Mucosa of rectum (tissue), 2 donors: ENCODE data around the gene PEDS1.
A peak's percentile ranks its signal among the peaks of the same experiment; 100 is the strongest.
"Not testable (repeated sequence)": the region's sequence is repeated elsewhere in the genome, so short reads cannot be mapped to it uniquely, and the experiment has no call there.

Experiments used
- H3K27ac ChIP-seq, 2 donors: one replicate each; pipeline ENCODE4 v1.7.0; 2013; ENCODE audit warnings: inconsistent platforms in 2 of 2, low read depth in 2 of 2, low read length in 2 of 2
- H3K27me3 ChIP-seq, 2 donors: one replicate each; pipeline ENCODE4 v1.7.0; 2013; ENCODE audit warnings: low read length in 2 of 2; ENCODE audit not compliant: control insufficient read depth in 2 of 2, insufficient read depth in 2 of 2
- H3K36me3 ChIP-seq, 2 donors: one replicate each; pipeline ENCODE4 v1.7.0; 2013; ENCODE audit warnings: low read length in 2 of 2; ENCODE audit not compliant: control insufficient read depth in 2 of 2, insufficient read depth in 2 of 2
- H3K4me1 ChIP-seq, 2 donors: one replicate each; pipeline ENCODE4 v1.7.0; 2013; ENCODE audit warnings: low read length in 2 of 2, mild to moderate bottlenecking in 1 of 2; ENCODE audit not compliant: control insufficient read depth in 2 of 2, insufficient read depth in 2 of 2
- H3K4me3 ChIP-seq, 2 donors: one replicate each; pipeline ENCODE4 v1.7.0; 2013; ENCODE audit warnings: low read length in 2 of 2
- H3K9ac ChIP-seq, 2 donors: one replicate each; pipeline ENCODE4 v1.7.0; 2013; ENCODE audit warnings: low read length in 2 of 2, low read depth in 1 of 2, mild to moderate bottlenecking in 1 of 2
- H3K9me3 ChIP-seq, 2 donors: one replicate each; pipeline ENCODE4 v1.7.0; 2013; ENCODE audit warnings: low read length in 2 of 2; ENCODE audit not compliant: control insufficient read depth in 2 of 2
- donor health status: healthy.
- donor health status: Normal muscosa, but diverticular disease.

PEDS1 gene

GRCh38 chr20:50181344-50181743 is 27.8 kb upstream of the PEDS1 start:
- Histone ChIP-seq H3K4me3 (no peak overlapping the region), H3K9me3 (no peaks in the 10 kb centered on the region), H3K9ac (no peak overlapping the region), H3K27ac (no peak overlapping the region), H3K4me1 (peaks cover 0 to under 1% of the 10 kb centered on the region in 2 donors), H3K36me3 (no peaks in the 10 kb centered on the region), H3K27me3 (peaks cover 0 to 3% of the 10 kb centered on the region in 2 donors)

- not testable (repeated sequence) for H3K36me3 ChIP-seq, H3K27ac ChIP-seq, H3K4me1 ChIP-seq, H3K9ac ChIP-seq, H3K9me3 ChIP-seq, H3K27me3 ChIP-seq, H3K4me3 ChIP-seq
Measured at GRCh38 chr20:50178672-50179071, 25.1 kb upstream of the PEDS1 start.

- no peak overlapping the region for H3K4me3 ChIP-seq
- no peak overlapping the region for H3K27ac ChIP-seq
Measured at GRCh38 chr20:50175938-50176933, 22.7 kb upstream of the PEDS1 start.

GRCh38 chr20:50174456-50174855 is 20.9 kb upstream of the PEDS1 start:
- no peaks in the 10 kb centered on the region for H3K27me3 ChIP-seq
- no peak overlapping the region for H3K9ac ChIP-seq
- H3K4me3 ChIP-seq, result no peak overlapping the region
- no peaks in the 10 kb centered on the region for H3K36me3 ChIP-seq
- no peaks in the 10 kb centered on the region for H3K9me3 ChIP-seq
- no peak overlapping the region for H3K27ac ChIP-seq
- H3K4me1 ChIP-seq, result peaks cover 0 to 7% of the 10 kb centered on the region in 2 donors

More at GRCh38 chr20:50175938-50176933, 22.7 kb upstream of the PEDS1 start:
- no peak overlapping the region for H3K9ac ChIP-seq
- H3K27me3 ChIP-seq, result no peaks in the 10 kb centered on the region
- H3K4me1 ChIP-seq, result peaks cover 0 to 7% of the 10 kb centered on the region in 2 donors
- H3K9me3 ChIP-seq, result no peaks in the 10 kb centered on the region
- no peaks in the 10 kb centered on the region for H3K36me3 ChIP-seq

- Histone ChIP-seq H3K9ac (peak overlapping the region; percentile 61 to 83), H3K9me3 (no peaks in the 10 kb centered on the region), H3K27me3 (no peaks in the 10 kb centered on the region), H3K27ac (peak overlapping the region; percentile 68 to 70), H3K4me1 (peaks cover 0 to 7% of the 10 kb centered on the region in 2 donors), H3K4me3 (peak overlapping the region; percentile 75 to 77), H3K36me3 (no peaks in the 10 kb centered on the region)
Measured at GRCh38 chr20:50172347-50173013, 19.0 kb upstream of the PEDS1 start.

- no peak overlapping the region for H3K9ac ChIP-seq
- H3K4me3 ChIP-seq, result no peak overlapping the region
- H3K27ac ChIP-seq, result no peak overlapping the region
Measured at GRCh38 chr20:50170549-50171220, 17.2 kb upstream of the PEDS1 start.

GRCh38 chr20:50169329-50169823 is 15.9 kb upstream of the PEDS1 start:
- Histone ChIP-seq H3K27me3 (no peaks in the 10 kb centered on the region), H3K36me3 (no peaks in the 10 kb centered on the region), H3K9me3 (no peaks in the 10 kb centered on the region), H3K9ac (no peak overlapping the region), H3K4me3 (no peak overlapping the region), H3K27ac (no peak overlapping the region), H3K4me1 (peaks cover 7 to 21% of the 10 kb centered on the region in 2 donors)

More at GRCh38 chr20:50170549-50171220, 17.2 kb upstream of the PEDS1 start:
- H3K36me3 ChIP-seq, result no peaks in the 10 kb centered on the region
- H3K9me3 ChIP-seq, result no peaks in the 10 kb centered on the region
- H3K27me3 ChIP-seq, result no peaks in the 10 kb centered on the region
- H3K4me1 ChIP-seq, result peaks cover 2 to 17% of the 10 kb centered on the region in 2 donors

- no peaks in the 10 kb centered on the region for H3K36me3 ChIP-seq
- H3K27ac ChIP-seq, result peak overlapping the region; percentile 79 to 80
- H3K27me3 ChIP-seq, result no peaks in the 10 kb centered on the region
- peaks cover 7 to 14% of the 10 kb centered on the region in 2 donors for H3K4me1 ChIP-seq
- H3K9me3 ChIP-seq, result no peaks in the 10 kb centered on the region
- peak overlapping the region; percentile 59 to 74 for H3K4me3 ChIP-seq
- H3K9ac ChIP-seq, result peak overlapping the region; percentile 66 to 68
Measured at GRCh38 chr20:50165684-50166554, 12.4 kb upstream of the PEDS1 start.

DNA sequence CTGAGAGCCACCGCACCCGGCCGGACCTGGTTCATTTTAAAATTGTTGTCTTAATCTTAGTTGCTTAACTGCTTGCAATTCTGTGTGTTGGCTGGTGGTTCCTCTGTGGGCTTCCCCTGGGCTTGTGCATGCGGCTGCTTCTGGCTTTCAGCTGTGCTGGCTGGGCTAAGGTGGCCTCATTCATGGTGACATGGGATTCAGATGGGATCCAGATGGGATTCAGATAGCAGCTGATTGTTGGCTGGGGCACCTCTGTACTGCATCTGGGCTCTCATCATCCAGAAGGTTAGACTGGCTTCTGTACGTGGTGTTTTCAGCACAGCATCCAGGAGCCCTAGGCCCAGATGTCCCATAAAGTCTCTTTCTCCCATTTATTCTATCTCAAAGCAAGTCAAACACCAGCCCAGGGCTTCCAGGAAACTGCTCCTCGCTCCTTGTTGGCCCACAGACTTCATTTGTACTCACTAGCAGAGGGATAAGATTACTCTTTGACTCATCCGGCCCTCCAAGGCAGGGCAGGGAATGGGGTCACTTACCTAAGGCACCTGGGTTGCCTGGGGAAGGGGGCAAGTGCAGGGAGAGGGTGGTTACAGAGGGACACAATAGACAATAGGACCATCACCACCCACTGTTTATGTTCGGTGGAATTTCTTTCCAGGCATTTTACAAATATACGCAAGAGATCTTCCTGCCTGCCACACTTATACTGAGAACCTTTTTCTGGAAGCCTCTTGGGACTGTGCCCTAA is 10.2 kb upstream of the PEDS1 start:
- no peak overlapping the region for H3K4me3 ChIP-seq
- H3K4me1 ChIP-seq, result peaks cover 7 to 14% of the 10 kb centered on the region in 2 donors
- no peaks in the 10 kb centered on the region for H3K36me3 ChIP-seq
- H3K27me3 ChIP-seq, result no peaks in the 10 kb centered on the region
- no peak overlapping the region for H3K9ac ChIP-seq
- H3K9me3 ChIP-seq, result no peaks in the 10 kb centered on the region
- no peak overlapping the region for H3K27ac ChIP-seq
